ENCODE measurements around the gene ROBO2.

ROBO2 gene

DNA sequence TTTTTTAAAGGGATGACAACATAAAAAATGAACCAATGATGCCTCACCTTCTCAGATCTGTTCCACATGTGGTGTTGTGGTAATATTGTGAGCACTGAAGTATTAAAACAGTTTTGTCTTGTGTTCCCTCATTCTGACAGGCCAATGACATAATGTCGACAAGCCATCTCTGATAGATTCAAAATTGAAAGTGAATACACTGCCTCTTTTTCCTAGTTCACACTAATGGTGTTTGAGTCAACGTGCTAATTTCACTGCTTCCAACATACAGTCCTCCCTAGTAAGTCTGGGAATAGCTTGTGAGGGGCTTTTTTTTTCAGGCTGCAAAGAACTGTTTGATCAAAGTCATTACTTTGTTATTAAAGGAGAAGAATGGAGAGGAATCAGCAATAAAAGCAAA lies 82.8 kb downstream of the ROBO2 start:
- no peak for DNase-seq (ENCODE audit: low read depth)

DNA sequence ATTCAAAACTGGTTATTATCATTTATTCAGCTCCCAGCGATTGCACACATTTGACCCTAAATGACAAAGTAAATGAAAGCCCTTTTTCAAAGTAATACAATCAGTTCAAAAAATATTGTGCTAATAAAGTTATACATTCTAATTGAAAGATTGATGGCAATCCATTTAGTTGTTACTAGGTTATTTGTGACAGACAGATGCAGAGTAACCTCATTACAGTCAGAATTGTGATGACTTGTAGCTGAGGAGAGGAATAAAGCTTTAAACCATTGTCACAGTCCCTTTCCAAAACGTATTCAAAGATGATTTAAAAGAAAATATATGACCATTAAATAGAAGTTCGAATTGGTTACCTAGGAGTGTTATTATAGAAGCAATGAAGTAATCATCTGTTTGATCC lies 86.1 kb downstream of the ROBO2 start:
- no peak for DNase-seq (ENCODE audit: low read depth)

DNA sequence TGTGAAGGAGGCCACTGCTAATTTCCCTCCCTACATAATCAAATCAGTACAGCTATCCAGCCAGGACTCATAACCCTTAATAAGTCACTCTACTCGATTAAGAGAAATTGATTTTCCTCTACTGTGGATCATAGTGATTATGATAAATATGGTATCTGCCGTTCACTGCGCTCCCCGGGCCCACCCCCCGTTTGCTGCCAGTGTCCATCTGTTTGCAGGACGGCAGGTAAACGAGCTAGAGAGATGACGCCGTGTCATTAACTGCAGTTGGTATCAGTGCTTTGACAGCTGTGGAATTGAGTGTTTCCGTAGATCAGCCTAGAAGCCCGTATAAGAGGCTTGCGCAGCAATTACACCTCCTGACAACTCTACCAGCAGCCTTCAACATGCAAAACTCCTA lies 94.9 kb downstream of the ROBO2 start:
- DNase-seq (ENCODE audit: low read depth): no peak

DNA sequence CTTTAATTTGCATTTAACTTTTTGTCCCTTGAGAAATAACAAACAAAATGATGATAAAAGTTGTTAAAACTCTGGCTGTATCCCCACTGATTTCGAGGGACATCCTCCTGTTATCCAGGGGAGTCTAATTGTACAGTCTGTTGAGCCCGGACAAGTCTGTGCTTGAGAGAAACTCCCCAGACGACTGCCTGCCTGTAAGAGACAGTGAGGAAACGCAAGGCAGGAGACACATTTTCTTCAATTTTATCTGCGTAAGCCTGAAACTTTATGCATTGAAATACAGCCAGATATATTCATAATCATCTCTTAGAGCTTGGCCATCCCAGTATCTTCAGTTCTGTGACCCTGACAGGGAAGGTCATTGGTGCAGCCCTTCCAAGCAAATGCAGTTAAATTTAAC lies 97.7 kb downstream of the ROBO2 start:
- DNase-seq (ENCODE audit: low read depth): no peak

DNA sequence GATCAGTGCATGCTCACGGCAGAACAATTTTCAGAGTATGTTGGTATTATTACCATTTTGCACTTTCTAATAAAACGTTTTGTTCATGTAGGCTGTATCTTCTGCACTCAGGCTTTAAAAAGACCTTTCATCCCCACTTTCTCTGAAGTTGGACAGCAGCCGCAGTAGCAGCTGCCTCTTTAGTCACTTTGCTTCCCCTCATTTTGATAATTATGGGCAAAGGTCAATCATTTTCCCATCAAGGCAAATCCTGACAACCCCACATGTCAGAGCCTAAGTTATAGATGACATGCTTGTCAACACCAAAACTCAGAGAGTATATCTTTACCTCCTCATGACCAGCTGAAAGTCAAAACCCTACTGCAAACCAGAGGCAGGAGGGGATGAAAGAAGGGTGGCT lies 99.7 kb downstream of the ROBO2 start:
- no peak for DNase-seq (ENCODE audit: low read depth)

DNA sequence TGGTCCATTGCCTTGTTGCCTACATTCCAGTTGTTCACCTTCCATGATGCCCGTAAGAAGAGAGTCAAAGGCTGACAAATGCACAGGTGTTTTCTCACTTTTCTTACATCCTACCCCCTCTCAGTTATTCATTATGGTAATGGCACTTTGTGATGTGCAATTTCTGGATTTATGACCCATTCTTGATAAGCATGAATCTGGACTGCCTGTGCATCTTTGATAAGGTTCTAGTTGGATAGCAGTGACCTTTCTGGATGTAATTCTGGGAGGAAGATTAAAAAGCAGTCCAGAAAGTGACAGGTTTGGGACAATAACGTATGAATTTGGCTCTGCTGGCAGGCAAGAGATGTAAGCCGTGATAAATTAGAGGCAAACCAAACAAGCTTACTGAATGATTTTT lies 101.5 kb downstream of the ROBO2 start:
- no peak for DNase-seq (ENCODE audit: low read depth)

DNA sequence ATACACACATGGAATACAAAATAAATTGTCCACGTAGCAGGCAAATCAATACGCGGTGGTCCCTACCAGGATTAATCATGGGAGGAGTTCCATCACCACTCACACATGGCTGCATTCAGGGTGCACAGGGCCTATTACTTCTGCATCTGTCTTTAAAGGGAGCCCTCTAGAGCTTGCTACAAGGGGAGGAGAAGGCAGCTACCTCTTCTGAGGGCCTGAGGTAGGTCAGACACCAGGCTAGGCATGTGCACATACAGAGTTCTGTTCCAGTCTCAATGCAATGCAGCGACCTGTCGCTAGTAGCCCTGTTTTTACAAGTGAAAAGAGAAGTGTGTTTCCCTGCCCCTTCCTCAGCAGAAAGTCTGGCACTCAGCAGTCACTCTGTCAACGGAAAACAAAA lies 102.7 kb downstream of the ROBO2 start:
- no peak for DNase-seq (ENCODE audit: low read depth)

DNA sequence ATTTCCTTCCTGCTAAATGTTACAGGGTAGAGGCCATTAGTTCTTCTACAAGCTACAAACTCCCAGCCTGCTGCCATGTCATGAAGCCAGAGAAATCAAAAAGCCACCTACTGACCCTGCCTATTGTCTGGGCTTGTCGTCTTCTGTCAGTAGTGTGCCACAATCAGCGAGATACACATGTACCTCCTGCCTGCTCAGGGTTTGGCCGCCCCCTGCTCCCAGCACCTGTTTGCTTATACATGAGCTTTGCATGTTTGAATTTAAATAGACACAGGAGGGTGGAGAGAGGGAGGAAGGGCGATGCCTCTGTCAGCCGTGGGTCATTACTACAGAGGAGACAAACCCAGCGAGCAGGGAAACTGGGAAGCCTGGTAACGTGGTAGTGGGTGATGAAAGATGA lies 106.1 kb downstream of the ROBO2 start:
- DNase-seq (ENCODE audit: low read depth): no peak

DNA sequence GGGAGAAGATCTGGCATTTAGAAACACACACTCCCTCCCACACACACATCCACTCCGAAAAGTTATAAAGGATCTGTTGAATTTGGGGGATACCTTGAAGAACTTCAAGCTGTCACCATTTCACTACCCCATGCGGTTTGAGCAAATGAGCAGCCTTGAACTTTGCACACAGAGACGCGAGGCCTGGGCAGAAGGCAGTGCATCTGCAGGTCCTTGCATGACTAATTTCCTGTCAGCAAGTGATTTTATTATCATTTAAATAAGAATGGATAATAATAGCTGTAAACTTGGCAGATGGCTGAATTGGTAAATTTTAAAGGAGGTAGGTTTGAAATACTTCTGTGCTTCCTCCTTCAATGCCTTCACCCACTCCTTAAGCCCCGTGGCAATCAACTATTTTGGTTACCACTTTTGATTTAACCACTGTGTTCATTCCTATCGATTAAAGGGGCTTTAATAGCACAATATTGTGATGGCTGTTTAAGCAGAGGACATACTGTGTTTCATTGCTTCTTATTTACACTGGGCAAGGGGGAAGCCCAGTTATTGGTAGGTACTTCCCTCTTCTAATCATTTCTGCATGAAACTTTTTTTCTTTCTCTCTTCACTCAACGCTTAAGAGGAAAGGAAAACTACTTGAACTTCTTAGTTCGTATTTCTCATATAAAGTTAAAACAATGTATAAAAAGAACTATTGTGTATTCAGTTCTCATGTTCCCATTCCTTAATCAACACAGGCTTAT lies 108.1 kb downstream of the ROBO2 start:
- no peak for DNase-seq (ENCODE audit: low read depth)

DNA sequence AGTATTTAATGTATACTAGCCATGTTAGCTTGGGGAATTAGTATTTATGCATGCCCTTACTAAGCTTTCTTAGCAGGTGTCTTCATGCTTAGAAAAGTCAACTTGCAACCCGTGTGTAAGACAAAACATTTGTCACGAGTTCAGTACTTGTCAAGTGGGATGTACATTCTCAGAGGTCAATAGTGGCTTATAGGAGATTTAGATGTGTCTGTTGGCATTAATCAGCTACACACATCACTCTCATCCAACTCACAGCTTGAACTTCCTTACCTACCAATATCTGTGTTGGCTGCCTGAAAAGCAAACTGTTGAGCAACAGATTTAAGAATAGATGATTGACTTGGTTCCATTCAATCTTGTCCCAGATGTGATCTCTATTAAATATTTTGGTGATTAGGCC lies 109.5 kb downstream of the ROBO2 start:
- DNase-seq (ENCODE audit: low read depth): no peak

DNA sequence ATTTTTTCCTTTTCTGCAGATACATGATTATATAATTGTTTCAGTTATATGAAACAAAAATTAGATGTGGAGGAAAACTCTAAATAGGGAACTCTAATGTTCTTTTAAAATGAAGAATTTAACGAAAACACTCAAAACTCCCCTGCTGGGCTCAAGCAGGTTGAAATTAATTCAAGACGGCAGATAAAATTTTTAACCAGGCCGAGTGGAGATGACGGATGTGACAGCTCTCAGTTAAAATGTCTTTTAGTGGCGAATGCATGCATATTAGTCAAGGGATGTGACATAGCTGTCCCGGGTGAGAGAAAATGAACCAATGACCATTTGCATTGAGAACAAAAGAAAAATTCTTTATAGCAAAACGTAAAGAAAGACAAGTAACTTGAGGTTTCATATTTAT lies 110.1 kb downstream of the ROBO2 start:
- DNase-seq (ENCODE audit: low read depth): no peak

DNA sequence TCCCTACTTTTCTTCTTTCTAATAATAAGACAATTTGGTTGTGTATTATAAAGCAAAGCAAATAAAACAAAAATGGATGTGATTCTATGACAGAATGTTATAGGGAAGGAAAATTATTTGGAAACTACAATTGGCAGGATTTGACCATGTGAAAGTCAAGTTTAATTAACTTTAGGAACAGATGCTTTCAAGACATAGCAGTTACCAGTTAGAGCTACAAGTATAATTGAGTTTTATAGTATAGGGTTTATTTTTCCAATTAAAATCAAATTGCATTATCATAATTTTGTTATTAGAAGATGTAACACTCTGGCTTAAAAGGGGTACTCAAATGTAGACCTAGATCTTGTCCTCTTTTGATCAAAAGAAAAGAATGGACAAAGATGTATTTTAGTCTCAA lies 110.9 kb downstream of the ROBO2 start:
- no peak for DNase-seq (ENCODE audit: low read depth)

DNA sequence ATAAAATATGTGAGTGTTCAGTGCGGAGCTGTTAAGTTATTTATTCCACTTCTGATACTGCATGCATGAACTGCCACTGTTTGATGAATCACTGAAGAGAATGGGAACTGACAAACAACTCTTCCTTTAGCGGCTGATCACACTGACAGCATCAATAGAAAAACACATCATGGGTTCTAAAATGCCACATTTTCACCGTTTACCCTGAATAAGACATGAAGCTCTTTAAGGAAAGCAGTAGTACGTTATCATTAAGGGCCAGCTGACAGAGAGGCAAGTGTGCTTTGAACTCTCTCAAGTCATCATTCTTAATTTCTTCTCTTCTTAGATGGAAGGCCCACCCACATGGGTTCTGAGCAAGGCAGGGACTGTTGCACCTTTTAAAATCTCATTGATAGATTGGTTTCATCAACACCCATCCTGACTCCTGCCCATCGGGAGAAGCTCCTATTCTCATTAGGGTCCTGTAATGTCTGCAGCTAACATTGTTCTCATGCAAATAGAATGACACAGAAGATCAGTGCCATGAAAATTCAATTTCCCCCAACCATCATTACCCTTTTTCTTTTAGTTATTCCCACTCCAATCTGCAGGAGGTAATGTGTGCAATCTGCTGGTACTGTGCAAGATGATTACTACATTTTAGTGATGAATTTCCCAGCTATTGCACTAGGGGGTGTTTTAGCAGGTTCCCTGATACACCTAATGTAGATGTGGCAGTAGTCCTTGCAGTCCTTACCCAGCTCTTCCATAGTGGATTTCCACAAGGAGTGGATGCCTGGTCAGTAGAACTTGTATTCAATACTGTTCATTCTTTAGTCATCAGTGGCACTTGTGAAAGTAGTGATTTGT lies 119.1 kb downstream of the ROBO2 start:
- DNase-seq (ENCODE audit: low read depth): no peak

DNA sequence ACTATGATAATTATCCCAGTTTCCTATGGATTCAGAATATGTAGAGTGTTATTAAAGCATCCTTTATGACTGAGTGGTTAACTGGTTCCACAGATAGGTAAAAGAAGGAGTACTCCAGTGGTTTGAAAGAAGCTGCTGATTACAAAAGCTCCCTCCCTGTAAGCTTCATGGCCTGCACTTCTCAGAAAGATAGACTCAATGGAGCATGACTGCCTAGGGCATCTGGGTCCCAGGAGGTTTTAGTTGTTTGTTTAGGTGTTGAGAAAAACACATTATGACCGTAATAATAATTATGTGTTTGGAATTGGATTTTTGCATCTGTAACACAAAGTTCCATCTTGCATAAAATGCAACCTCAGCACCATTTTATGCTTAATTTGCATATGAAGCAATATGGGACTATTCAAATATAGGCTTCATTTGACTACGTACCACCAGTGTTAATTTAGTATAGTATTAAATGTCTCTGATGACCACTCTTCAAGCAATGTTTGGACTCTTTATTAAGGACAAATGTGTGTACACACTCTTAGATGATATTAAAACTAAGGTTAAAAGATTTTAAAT lies 121.1 kb downstream of the ROBO2 start:
- DNase-seq (ENCODE audit: low read depth): no peak

DNA sequence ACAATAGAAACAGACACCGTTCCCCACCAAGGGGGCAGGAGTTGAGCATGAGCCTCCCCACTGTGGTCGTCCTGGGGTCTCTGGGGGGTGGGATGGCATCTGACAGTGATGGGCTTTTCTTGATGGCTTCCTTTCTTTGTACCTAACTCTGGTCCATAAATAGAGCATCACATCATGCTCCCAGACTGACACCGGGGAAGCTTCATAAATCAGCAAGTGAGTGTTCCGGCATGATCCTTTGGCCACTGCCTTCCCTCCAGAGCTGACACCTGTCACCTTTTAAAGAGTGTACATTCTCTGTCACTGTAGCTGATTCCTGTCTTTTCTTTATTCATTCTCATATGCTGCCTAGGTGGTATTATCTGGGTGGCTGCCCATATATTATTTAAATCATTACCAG lies 129.9 kb downstream of the ROBO2 start:
- DNase-seq (ENCODE audit: low read depth): no peak

DNA sequence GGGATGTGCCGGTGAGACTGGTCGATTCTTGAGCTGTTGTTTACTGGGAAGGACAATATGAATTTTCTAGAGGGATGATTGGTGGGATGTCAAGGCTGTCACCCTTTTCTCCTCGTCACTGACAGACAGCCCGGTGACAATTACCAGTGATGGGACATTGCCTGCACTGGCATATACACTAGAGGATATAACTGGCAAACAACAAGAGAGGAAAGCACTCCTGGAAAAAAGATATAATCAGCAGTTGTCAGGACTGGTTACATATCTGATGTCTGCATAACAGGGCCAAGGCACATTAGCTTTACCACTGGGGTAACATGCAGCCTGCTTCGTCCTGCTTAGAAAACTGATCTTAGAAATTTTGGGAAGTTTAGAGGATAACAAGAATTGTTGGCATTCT lies 131.1 kb downstream of the ROBO2 start:
- no peak for DNase-seq (ENCODE audit: low read depth)

DNA sequence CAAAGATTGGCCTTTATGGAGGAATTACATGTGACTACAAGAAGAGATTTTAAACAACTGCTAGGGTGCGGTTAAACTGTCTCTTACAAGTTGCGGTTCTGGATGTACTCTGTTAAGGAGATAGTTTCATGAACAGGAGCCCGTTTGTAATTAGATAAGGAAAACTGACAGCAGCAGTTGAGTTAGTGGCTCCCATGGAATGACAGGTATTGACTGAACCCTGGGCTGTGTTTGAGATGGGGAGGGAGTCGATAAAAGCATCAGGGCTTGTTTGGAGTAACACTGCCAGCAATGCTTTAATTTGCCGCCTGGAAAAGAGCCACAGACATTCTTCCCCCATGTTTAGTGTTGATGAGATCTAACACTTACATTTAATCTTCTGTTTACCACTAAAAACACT lies 139.9 kb downstream of the ROBO2 start:
- DNase-seq (ENCODE audit: low read depth): no peak

DNA sequence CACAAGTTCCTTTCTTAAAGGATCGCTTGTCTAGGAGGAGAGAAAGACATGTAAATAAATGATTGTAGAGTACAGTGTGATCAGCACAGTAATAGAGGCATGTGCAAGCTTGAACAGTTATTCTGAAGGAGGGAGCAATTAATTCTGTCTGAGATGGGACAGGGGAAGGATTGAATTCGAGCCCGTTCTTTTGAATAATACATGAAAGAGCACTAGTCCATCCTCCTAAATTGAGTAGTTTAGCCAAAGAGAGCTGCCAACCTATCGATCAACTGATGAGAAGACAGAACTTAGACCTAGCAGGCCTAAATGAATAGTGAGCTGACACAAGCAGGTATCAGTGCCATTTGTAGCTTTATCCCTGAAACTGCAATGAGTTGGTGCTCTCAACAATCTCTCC lies 142.4 kb downstream of the ROBO2 start:
- DNase-seq (ENCODE audit: low read depth): no peak

DNA sequence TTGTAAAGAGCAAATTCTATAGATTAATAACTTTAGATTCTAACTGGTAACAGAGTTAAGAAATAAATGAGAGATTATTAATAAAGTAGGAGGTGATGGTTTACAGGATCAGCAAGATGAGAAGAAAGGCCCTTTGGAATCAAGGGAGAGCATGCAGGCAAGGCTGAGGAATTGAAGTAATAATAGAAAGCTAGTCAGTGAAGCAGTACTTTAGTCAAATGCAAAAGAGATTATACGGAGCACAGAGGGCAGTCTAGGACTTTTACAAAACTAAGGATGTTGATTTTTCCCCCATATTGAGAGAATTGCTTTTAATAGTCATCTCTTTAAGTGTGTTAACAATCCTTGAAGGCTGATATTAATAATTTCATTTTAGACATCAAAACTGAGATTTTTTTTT lies 146.4 kb downstream of the ROBO2 start:
- no peak for DNase-seq (ENCODE audit: low read depth)

DNA sequence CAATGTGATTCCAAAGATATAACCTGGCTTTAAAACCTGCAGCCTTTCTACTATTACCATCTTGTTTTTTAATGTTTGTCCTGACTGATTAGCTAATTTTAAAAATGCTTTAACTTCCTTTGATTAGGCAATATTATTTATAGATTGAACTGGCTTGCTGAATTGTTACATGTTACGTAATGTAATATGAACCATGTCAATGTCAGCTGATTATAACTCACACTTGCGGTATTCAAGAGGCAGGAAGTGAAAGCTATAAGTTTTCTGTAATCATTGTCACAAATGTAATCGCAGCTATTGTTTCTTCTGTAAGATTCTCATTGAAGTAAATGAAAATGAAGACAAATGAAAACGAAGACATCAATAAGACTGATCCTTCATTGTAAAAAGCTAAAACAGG lies 146.8 kb downstream of the ROBO2 start:
- no peak for DNase-seq (ENCODE audit: low read depth)

DNA sequence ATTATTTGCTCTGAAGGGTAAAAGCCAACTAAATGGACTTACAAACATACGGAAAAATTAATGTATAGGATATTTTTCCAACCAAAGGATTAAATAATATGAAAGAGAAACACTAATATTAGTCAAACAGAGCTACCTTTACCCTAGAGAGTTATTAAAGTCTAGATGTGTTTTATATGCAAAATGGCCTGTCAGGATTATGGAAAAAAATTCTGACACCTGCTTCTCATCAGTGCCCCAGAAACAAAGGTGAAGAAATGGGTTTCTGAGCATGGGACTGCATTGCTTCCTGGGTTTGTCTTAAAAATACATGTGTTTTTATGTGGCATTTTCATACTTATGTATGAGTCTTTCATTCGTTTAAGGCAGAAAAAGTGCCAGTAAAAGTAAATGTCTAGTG lies 148.3 kb downstream of the ROBO2 start:
- no peak for DNase-seq (ENCODE audit: low read depth)

DNA sequence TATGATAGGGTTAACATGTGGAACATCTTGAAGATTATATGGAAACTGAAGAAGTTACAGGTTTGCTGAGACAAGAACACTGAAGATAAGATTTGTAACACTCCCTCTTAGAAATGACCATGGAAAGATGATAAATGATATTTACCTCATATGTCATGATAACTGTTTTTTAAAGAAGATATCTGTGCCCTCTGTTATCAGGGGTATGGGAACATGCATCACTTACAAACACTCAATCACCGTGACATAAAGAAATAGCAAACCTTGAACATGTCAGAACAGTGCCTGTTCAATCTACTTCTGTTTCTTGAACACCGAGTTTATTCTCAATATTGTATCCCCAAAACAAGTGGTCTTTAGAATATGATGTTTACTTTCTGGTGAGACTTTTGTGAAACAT lies 149.4 kb downstream of the ROBO2 start:
- DNase-seq (ENCODE audit: low read depth): no peak

DNA sequence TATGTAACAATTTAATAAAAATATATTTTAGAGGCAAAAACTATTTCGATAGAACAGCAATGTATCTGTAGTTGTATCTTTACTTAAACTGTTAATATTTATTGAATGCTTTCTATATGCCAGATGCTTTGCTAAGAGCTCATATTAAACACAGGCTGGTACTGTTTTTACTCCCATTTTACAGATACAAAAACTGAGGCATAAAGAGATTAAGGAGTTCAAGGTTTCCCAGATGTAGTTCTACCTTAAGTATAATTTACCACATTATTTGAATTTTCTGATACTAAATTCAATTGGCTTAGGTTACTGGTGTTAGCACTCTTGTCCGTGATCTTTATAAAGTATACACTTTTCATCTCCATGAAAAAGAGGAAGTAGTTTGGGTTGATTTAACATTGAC lies 149.8 kb downstream of the ROBO2 start:
- no peak for DNase-seq (ENCODE audit: low read depth)

All from stimulated activated CD4-positive, alpha-beta T cell treated with anti-CD3 and anti-CD28 coated beads, Interleukin-2, amount 100 ng/mL, for 4 hours (primary cell).